HG03378 (cell line): Measurements from ENCODE around the gene PPP1R13B.

Experiments used
- ATAC-seq: cut with Tn5 transposase; IDR thresholded peaks from one replicate; pipeline ENCODE4 v1.9.1; 2021; ENCODE audit warnings: mild to moderate bottlenecking, moderate library complexity; ENCODE audit not compliant: unreplicated experiment

Gene PPP1R13B

DNA sequence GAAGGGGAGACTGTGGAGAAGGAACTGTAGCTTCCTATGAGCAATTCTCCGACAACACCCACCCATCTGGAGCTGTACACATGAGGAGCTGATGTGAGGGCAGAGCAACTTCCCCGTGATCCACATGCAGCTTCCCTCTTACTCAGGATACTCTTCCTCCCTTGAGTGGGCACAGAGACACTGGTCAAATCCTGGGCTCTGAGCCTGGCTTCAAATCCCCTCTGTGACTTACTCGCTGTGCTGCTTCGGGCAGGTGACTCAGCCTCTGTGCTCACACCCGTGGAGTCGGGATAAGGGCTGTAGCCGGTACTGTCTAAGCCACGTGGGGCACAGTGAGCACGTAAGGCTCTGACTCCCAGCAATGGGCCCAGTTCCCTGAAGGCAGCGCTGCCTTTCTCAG is 100.7 kb downstream of the PPP1R13B start:
- no peak for ATAC-seq

DNA sequence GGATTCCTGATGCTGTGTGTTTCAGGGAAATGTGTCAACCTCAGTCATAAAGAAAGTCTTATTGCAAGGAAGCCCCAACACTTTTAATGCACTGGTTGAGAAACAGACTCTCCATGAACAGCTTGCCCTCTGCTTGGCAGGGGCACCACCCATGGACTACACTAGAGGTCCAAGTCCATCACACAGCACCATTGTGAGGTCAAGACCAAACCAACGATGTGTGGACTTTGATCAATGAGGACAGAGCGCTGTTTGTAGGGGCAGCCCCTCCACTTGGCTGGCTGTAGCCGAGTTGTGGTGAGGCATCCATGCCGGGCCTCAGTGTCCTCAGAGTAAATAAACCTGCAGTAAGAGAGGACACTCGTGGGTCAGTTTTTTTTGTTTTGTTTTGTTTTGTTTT is 102.0 kb downstream of the PPP1R13B start:
- no peak for ATAC-seq

DNA sequence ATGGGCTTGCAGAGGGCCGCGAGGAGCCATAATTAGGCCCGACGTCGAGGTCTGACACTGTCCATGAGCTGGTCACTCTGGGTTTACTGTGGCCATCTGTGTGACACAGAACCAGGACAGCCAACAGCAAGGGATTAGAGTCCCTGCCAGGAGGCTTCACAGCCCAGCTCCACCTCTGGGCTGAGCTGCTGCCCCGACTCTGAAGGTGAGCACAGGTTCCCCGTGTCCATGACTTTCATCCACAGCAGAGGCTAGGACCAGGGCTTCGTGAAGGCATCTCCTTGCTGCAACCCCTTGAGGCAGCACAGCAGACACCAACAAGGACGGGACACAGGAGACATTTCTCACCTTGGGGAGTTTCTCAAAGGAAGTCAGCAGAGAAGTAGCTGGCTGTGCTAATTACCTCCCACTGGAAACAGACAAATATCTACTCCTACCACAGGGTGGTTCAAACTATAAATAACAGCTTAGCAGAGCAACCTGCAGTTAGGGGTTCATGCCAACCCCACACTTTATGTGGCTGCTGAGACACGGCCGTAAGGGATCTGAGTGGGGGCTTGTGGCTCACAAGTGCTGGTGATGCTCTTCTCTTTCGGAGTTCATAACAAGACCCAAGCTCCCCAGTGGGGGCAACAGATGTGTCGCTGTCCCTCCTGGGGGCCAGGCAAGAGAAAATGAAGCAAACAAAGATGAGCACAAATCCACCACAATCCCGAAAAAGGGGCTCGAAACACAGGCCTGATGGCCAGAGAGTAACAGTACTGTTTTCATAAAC is 102.6 kb downstream of the PPP1R13B start:
- no peak for ATAC-seq

DNA sequence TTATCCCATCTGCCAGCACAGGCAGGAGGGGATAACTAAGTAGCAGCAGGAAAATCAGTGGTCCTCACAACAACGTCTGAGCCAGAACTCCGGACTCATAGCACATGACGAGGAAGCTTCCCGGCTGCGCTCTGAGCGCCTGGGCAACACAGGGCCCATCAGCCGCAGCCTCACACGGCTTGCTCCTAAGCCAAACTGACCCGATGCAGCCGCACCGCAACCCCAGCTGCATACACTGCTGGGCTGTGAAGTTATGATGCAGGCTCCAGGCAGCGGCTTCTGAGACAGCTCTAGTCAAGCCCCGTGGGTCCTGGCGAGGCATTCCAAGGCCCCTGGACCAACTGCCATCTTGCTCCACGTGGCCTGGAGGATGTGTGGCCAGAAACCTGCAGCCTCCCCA is 103.7 kb downstream of the PPP1R13B start:
- no peak for ATAC-seq

DNA sequence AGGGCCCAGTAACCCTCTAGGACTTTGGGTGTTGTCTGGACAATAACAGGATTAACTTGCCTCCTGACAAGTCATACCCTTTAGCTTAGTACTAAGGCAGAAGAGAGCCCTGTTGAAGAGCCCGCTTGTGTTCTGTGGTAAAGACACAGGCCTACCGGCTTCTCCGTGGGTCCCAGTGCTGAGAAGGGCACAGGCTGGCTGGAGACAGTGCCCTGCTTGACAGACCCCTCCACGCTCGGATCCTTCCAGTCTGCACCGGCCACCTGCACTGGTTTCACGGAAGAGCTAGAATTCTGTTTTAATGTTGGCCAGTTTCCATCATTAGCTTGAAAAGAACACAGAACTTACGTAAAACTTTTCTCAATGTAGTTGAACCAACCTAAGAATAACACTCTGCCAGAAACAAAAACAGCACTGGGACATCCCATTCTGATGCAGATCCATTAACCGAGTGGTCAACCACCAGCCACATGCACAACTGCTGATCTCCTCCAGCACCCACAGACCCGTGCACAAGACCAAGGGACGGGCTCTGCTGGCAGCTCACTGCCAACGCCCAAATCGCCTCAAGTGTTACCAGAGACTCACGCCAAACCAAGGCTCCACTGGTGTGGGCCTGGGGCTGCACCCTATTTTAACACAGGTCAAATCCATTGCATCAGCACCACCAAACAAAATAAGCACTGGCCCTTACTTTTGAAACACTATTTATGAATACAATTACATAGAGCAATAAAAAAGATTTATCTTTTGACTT is 104.7 kb downstream of the PPP1R13B start:
- ATAC-seq, result no peak

DNA sequence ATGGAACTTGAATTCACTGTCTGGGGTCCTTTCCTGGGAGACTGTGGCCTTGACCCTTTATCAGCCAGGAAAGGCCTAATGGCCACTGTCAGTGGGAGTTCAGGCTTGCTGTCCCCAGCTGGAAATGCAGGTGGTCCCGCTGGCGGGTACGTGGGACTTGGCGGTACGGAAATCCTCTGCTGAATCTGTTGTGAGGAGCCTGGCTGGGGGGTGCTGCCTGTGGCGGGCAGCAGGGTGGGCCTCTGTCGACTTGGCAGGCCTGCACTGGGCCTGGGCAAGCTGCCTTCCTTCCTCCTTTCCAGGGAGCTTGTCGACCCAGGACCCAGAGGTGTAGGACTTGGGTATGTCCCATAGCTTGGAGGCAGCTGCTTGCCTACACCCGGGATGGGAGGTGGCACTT is 105.5 kb downstream of the PPP1R13B start:
- no peak for ATAC-seq

DNA sequence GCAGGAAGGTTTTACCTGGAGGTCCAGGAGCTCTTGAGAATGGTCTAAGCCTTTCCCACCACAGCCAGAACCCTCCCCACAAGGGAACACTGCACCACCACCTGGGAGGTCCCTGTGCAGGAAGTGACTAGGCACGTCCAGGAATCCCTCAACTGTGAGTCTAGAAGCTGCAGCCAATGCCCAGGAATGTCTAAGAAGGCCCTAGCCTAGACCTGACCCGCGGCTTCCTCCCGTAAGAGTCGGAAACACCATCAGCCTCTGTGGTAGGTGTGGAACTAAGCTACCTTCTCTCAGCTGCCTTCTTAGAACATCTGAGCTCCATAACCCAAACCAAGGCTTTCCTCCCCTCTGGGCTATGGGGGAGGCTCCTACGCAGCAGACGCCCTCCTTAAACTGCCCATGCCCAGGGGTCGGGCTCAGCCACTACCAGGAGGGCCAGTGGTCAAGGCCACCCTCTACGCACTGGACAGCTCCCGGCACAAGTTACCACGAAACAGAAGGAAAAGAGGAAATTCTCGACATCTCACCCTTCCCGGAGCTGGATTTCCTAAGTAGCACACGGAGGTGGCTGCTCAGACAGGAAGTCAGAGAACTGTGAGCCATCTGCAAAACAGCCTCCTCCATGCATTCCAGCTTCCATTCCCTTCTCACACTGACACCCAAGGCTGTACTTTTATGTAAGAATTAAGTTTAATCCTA is 106.2 kb downstream of the PPP1R13B start:
- no peak for ATAC-seq

DNA sequence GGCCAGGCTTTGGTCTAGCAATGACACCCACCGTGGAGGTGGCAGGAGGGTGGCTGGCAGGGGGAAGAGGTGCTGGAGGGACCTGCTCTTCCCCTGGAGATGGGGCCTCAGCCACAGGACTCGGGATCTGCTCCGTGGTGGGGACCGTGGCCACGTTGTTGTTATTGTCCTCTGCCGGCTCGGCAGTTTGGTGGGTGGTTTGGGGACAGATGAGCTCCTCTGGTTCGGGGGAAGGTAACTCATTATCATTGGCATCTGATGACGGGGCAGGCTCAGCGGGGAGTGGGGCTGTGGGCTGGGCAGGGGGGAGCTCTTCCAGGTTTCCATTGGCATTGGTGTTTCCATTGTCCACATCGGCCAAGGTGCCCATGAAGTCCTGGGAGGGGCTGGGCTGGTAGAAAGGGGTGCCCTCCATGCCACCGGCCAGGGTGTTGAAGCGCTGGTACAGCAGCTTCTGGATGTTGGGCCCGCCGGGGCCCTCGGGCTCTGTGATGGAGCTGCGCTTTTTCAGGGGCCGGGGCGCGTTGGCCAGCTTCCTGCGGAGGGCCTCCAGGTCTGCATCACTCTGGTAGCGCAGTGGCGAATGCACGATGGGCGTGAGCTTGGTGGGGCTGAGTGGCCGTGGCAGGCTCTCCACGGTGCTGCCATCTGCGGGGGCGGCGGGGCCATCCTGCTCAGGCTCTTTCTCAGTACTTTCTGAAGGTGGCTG is 107.4 kb downstream of the PPP1R13B start:
- no peak for ATAC-seq

DNA sequence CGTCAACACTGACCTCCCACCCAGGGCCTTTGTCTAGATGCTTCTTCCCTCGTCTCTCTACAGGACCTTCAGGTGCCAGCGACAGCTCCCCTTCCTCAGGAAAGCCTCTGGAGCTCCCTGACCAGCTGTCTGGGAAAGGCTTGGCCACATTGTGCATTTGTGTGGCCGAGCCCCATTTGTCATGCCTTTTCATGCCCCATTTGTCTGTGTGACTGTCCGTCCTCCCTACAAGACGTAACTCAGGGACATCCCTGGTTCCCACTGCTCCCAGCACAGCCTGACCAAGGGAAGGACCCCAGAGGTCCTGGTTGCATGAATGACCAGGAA is 107.9 kb downstream of the PPP1R13B start:
- no peak for ATAC-seq

DNA sequence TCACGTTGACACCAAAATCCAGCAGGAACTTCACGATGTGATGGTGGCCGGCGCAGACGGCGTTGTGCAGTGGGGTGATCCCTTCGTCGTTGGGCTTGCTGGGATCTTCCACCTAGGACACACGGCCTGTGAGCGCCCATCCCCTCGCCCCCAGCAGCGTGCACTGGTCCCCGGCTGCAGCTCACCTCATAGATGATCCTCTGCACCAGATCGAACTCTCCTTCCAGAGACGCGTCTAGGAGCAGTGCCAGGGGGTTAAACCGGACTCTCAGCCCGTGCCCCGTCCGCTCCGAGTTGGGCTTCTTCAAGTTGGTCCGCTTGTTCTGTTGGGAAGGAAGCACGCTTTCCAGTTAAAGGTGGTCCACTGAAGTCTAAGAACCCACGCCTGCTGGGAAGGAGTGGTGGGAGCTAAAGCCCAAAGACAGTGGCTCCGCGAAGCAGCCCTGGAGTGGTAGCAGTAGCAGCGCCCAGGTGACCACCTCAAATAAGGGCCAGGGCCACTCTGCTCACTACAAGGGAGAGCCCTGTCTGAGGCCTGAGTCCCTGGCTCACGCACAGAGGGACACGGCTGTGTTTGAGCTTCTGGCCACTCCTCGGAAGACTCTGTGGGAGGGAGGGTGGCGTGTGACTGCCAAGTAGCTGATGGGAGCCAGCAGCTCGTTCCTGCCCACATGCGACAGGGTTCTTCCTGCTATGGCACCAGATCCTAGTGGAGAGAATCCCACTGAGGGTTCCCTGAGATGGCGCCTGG is 108.5 kb downstream of the PPP1R13B start:
- no peak for ATAC-seq

DNA sequence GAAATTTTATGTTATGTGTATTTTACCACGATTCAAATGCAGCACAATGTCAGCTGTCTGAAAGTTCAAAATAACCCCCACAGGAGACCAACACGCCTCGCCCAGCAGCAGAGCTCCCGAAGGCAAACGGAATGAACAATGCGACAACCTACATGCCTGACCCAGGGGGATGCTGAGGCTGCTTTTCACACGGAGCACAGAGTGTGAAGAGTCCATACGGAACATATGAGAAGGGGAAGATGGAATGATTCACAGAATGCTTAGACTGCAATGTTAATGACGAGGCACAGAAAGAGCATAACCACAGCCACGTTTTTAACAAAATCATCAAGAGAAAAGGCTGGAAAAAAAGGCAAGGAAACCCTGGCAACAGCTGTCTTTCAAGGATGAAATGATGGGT is 109.2 kb downstream of the PPP1R13B start:
- ATAC-seq, result no peak

DNA sequence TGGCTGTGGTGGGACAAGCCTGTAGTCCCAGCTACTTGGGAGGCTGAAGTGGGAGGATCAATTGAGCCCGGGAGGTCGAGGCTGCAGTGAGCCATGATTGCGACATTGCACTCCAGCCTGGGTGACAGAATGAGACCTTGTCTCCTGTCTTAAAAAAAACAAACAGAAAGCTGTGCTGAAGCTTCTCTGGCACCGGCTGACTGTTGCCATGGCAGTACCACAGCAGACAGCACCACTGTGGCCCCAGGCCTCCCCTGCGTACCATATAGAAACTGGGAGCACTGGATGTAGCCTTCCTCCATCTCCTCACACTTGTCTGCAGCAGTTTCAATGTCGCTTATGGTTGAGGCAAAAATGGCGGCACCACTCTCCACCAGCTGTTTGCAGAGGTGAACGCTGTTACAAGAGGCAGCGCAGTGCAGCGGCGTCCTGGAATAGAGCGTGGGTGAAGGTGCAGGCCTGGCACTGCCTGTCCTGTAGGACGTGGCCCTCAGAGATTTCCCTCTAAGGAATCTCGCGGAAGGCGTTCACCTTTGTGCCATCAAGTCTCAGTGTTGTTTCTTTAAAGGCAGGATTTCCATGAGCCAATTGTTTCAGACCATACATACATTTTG is 109.8 kb downstream of the PPP1R13B start:
- ATAC-seq, result no peak

DNA sequence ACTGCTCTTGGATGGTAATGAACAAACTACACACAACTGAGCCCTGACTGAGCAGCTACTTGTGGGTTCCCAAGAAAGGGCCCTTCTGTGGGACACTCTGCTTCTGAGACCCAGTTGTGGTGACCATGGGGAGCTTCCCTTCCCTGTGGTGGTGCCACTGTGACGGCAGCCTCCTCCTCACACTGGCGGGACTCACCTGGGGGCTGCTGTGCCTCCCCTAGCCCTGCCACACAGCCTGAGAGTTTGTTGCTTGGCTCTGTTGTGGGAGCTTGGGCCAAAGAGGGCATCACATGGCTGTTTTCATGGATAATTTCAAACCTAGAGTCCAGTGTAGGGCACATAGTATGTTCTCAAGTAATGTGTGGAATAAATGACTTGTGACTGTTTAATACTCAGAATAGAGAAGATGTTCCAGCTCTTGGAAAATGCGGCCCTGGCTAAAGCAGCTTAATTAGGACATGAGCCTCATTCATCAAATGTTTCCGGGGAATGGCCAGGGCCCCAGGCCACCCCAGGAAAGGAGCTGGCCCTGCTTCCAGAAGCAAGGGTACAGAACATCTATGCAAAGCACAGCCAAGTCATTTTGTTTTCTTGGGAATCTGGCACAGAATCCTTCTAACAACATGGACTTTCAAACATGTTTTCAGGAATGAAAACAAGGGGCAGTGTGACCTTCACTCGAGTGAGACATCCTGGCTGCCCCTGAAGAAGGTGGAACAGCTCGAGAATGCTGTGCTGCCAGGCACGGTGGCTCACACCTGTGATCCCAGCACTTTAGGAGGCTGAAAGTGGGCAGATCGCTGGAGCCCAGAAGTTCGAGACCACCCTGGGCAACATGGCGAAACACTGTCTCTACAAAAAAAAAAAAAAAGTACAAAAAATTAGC is 110.6 kb downstream of the PPP1R13B start:
- no peak for ATAC-seq

DNA sequence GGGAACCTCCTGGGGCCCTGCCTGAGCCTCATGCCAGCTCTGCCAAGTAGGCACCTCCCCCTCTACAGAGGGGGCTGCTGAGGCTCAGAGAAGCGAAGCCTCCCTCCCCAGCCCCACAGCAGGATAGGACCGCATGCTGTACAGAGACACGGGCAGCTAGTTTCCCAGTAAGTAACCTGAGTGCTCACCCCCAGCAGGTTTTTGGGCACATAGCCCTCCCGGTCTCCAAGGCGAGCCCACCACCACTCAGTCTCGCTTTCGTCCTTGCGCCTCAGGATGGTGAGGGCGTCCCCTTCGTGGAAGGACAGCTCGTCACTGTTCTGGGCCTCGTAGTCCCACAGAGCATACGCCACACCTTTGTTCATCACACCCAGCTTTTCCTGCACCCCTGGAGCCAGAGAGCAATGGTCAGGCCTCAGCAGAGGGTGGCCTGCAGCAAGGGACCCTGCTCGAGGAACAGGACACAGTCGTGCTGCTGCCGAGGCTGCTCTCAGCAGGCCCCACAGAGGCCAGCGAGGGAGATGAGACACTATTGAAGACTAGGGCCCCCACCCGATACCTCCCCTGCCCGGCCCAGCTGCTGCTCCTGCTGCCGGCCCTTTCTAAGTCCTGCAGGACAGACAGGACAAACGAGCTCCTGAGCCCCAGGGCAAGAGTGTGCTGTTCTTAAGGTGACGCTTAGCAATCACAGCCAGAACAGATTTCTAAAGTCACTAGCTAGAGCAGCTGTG is 111.4 kb downstream of the PPP1R13B start:
- no peak for ATAC-seq

DNA sequence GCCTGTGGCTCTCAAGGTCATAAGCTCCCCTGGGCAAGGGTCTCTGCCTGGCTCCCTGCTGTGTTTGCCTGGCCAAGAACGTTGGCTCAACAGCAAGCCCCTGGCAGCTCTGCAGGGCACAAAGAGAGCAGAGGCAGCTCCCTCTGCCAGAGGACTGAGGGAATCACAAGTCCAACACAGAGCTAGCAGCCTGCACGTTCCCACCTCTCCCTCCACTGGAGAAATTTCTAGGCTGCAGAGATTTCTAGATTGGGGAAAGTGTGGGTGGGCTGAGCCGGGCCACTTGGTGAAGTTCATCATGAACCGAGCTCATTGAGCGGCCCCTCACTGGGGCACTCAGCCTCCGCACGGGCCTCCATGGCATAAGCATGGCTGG is 111.9 kb downstream of the PPP1R13B start:
- ATAC-seq, result no peak

DNA sequence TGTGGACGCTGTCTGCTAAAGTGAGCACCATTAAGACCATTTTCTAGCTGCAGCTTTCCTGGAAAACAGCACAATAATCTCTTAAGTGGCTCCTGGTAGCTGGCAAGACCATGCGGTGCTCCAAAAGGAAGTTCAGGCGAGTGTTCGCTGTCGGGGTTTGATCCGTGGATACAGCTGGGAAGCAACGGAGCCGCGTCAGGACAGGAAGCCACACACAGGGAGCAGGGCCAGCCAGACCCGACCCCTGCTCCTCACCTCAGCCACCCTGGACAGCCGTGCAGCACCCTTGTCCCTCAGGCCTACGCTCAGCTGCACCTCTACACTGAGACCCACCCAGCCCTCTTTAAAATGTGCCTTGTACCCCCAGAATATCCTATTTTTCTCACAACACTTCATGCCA is 112.4 kb downstream of the PPP1R13B start:
- no peak for ATAC-seq

DNA sequence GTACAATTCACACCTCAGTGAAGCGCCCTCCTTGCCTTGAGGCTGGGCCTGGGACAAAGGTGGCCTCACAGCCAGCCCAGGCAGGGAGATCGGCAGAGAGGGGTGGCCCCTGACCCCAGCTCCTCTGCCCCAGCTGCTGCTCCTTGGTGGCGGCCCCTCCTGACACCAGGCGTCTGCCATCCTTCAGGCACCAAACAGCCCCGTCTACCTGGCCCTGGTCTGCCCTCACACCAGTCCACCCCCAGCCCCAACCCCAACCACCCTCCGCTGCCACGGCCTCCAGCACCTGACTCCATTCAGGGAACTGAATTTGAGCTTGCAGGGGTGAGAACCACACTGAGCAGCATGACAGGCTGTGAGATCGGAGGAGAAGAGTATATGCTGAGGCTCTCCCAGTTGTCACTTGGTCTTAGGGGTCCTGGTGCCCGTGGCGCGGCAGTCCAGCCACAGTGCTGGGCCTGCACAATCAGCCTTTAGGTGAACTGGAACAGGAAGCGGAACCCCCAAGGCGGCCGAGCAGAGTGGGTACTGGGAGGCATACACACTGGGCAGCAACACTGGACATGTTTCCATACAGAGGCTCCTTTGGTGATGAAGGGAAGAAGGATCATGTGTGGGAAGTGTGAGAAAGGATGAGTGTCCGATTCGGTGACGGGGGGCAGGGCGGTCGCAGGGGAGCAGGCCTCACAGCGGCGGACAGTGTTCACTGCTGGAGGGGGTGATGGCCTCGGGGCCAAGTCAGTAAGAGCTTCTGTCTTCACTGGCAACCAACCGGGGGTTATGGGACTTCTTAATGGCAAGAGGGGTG is 113.1 kb downstream of the PPP1R13B start:
- no peak for ATAC-seq

DNA sequence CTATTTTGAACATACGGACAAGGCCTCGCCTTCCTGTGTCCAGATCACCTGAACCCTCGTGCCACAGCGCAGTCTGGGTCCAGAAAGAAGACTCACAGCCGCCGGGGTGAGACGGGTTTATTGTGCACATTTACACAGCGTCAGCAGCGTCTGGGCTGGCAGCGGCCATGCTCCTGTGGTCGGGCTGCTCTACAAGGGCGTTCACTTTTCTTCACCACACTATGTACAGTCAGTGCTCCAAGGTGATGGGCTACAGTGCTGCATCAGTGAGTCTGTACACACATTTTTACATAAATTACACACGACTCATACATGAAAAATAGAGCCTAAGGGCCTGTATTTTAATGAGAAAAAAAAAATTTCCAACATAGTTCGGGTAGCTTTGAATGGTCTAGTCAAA is 113.7 kb downstream of the PPP1R13B start:
- no peak for ATAC-seq
